Measurements from ENCODE around the gene GLYATL3. TPM values are rescaled to one million over a fixed set of nuclear protein-coding genes. Genes with fewer than 3 reads are reported as not detected.

The GLYATL3 gene
- polyA plus RNA-seq, 1 donor (not counting 4 experiments of a cell fraction or from before 2014, with no cell fraction given) = not detected

DNA sequence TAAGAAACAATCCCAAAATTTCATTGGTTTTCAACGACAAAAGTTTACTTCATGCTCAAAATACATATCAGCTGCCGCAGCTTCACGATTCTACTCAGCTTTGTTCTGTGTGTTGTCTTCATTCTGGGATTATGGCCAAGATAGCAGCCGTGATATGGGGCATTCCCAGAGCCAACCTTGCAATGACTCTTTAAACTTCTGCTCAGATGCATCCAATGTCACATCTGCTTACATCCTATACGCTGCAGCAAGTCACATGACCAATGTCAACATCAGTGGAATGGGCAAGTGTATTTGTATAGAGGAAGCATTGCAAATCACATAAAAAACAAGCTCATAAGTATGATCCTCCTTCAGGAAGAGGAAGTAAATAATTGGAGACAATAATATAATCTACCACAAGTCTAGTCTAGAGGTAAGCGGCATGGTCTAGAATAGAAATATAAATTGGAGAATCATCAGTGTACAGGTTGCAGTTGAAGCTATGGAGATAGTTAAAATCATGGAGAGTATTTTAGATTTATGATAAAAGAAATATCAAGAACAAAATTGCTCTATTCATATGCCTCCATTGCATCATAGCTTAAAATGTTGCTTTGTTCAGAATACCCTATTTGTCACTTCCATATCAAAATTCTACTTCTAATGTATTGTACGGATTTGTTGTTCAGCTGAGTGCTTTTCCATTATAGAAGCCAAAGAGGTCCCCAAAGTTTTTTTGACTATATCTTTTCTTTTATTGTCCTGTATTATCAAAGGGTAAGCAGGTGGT is 43.5 kb downstream of the GLYATL3 start:
- no peak overlapping the region for H3K27ac ChIP-seq (ENCODE audit: control insufficient read depth, insufficient read depth, low read length)
- dilution Hi-C loops (cut with MboI; ENCODE audit: extremely low pct_ligation_motif_present, low sequenced_read_pairs) = no loop called here

DNA sequence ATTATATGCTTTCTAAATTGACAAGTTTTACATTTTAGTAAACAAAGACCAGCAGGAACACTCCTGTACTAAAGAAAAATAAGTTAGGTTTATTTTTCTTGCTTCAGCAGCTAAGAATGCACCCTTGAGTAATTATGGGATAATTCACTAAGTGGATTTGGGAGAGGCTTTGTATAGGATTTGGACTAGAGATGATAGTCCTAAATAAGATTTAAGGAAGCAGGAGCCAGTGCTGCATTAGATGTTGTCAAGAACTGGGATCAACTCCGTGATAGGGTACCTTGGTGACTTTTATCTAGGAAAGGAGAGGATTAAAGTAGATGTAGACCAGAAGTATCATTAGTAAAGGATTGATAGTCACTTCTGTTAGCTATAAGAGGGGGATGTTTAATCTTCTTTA is 46.6 kb downstream of the GLYATL3 start:
- H3K9ac ChIP-seq (ENCODE audit: control insufficient read depth, extremely low read depth, insufficient read depth, low read length) = no peak overlapping the region
- H3K36me3 ChIP-seq (ENCODE audit: control insufficient read depth in 2 of 2, extremely low read depth in 1 of 2, insufficient read depth in 2 of 2, low read length in 2 of 2) = no peaks in the 10 kb centered on the region
- FAIRE-seq (no peak), DNase-seq (ENCODE audit: low read depth, low spot score) (no peak)
- H3K9me3 ChIP-seq (ENCODE audit: control insufficient read depth, low read depth, low read length) = no peaks in the 10 kb centered on the region
- no peak overlapping the region for H3K27ac ChIP-seq (ENCODE audit: control insufficient read depth, insufficient read depth, low read length)
- dilution Hi-C loops (cut with MboI; ENCODE audit: extremely low pct_ligation_motif_present, low sequenced_read_pairs) = no loop called here
- H3K27me3 ChIP-seq (ENCODE audit: control insufficient read depth, extremely low read depth, insufficient read depth, low read length) = no peaks in the 10 kb centered on the region
- no peak overlapping the region for H2AFZ ChIP-seq (ENCODE audit: control insufficient read depth, low read length)
- H3K79me2 ChIP-seq (ENCODE audit: control insufficient read depth, insufficient read depth, low read length) = peaks cover 11% of the 10 kb centered on the region
- H3K9me1 ChIP-seq (ENCODE audit: control insufficient read depth, extremely low read depth, insufficient read depth, low read length) = no peaks in the 10 kb centered on the region
- TF ChIP-seq, protein P1, sequence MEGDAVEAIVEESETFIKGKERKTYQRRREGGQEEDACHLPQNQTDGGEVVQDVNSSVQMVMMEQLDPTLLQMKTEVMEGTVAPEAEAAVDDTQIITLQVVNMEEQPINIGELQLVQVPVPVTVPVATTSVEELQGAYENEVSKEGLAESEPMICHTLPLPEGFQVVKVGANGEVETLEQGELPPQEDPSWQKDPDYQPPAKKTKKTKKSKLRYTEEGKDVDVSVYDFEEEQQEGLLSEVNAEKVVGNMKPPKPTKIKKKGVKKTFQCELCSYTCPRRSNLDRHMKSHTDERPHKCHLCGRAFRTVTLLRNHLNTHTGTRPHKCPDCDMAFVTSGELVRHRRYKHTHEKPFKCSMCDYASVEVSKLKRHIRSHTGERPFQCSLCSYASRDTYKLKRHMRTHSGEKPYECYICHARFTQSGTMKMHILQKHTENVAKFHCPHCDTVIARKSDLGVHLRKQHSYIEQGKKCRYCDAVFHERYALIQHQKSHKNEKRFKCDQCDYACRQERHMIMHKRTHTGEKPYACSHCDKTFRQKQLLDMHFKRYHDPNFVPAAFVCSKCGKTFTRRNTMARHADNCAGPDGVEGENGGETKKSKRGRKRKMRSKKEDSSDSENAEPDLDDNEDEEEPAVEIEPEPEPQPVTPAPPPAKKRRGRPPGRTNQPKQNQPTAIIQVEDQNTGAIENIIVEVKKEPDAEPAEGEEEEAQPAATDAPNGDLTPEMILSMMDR (optimal IDR thresholded peaks at IDR 0.05 in 1 of 3, IDR thresholded peaks at IDR 0.05 in 1 of 3, conservative IDR thresholded peaks at IDR 0.05 in 1 of 3; ENCODE audit: extremely low read depth in 1 of 3, insufficient read depth in 2 of 3, low read length in 3 of 3) = no peak
- no peak for TF ChIP-seq EZH2 (IDR thresholded peaks at IDR 0.05; ENCODE audit: low read length)
- no peak overlapping the region for H3K4me3 ChIP-seq (ENCODE audit: control insufficient read depth in 2 of 3, extremely low read depth in 1 of 3, insufficient read depth in 2 of 3, low read depth in 1 of 3, low read length in 3 of 3)
- no peaks in the 10 kb centered on the region for H4K20me1 ChIP-seq (ENCODE audit: control insufficient read depth, extremely low read depth, insufficient read depth, low read length)
- no peak overlapping the region for H3K4me2 ChIP-seq (ENCODE audit: control insufficient read depth, extremely low read depth, insufficient read depth, low read depth, low read length)
- peaks cover 17% of the 10 kb centered on the region for H3K4me1 ChIP-seq (ENCODE audit: control insufficient read depth, extremely low read depth, insufficient read depth, low read length)

More for the DNA sequence above, 43.5 kb downstream of the GLYATL3 start:
- Histone ChIP-seq H3K4me1 (ENCODE audit: control insufficient read depth, extremely low read depth, insufficient read depth, low read length) (peaks cover 17% of the 10 kb centered on the region), H3K27me3 (ENCODE audit: control insufficient read depth, extremely low read depth, insufficient read depth, low read length) (no peaks in the 10 kb centered on the region), H3K79me2 (ENCODE audit: control insufficient read depth, insufficient read depth, low read length) (no peaks in the 10 kb centered on the region), H2AFZ (ENCODE audit: control insufficient read depth, low read length) (no peak overlapping the region), H3K9me1 (ENCODE audit: control insufficient read depth, extremely low read depth, insufficient read depth, low read length) (no peaks in the 10 kb centered on the region), H4K20me1 (ENCODE audit: control insufficient read depth, extremely low read depth, insufficient read depth, low read length) (no peaks in the 10 kb centered on the region), H3K9ac (ENCODE audit: control insufficient read depth, extremely low read depth, insufficient read depth, low read length) (no peak overlapping the region), H3K4me2 (ENCODE audit: control insufficient read depth, extremely low read depth, insufficient read depth, low read depth, low read length) (no peak overlapping the region), H3K9me3 (ENCODE audit: control insufficient read depth, low read depth, low read length) (no peaks in the 10 kb centered on the region), H3K4me3 (ENCODE audit: control insufficient read depth in 2 of 3, extremely low read depth in 1 of 3, insufficient read depth in 2 of 3, low read depth in 1 of 3, low read length in 3 of 3) (no peak overlapping the region), H3K36me3 (ENCODE audit: control insufficient read depth in 2 of 2, extremely low read depth in 1 of 2, insufficient read depth in 2 of 2, low read length in 2 of 2) (no peaks in the 10 kb centered on the region)
- TF ChIP-seq EZH2 (IDR thresholded peaks at IDR 0.05; ENCODE audit: low read length) = no peak
- FAIRE-seq (no peak), DNase-seq (ENCODE audit: low read depth, low spot score) (no peak)

All from keratinocyte (primary cell).